ENCODE measurements around the gene DESI1. TPM values are rescaled to one million over a fixed set of nuclear protein-coding genes. Genes with fewer than 3 reads are reported as not detected.
"Not testable (repeated sequence)": the region's sequence is repeated elsewhere in the genome, so short reads cannot be mapped to it uniquely, and the experiment has no call there.

The DESI1 gene
- total and polyA plus RNA-seq, 4 donors: 6.4 to 21.5 (median 16.5) TPM

DNA sequence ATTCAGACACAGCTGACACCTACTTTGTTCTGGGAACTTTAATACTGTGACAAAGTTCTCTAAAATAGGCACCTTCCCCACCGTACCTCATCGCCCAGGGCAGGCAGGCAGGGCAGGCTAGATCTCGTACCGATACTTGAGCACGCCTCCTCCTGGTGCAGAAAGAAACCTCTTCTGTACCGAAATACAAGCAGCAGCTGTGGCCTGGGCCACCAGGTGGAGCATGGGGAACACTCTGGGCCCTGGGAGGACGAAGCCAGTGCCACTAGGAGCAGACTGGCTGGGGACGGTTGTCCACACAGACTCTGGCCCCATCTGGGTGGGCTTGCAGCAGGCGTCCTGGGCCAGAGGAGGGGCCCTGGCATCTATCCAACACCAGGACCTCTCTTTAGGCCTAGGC, 44.0 kb downstream of the DESI1 start:
- peak; percentile 64 to 85 for DNase-seq
- intact Hi-C loops (cut with DNase I): no loop called here
- no peaks in the 10 kb centered on the region for H3K36me3 ChIP-seq (ENCODE audit: control insufficient read depth in 1 of 2, insufficient read depth in 2 of 2, low read length in 1 of 2)
- WGBS, 2 donors: 27 to 33% methylated on average over 9 of the region's 9 CpGs
- H3K4me1 ChIP-seq (ENCODE audit: control insufficient read depth in 1 of 2, insufficient read depth in 2 of 2, low read length in 2 of 2): no peaks in the 10 kb centered on the region
- H3K27me3 ChIP-seq (ENCODE audit: control insufficient read depth in 1 of 2, insufficient read depth in 2 of 2, low read length in 1 of 2): no peaks in the 10 kb centered on the region
- peak; percentile 46 for ATAC-seq (ENCODE audit: low FRiP score)
- H3K4me3 ChIP-seq (ENCODE audit: low read length in 2 of 2): no peak overlapping the region
- no peak overlapping the region for H3K27ac ChIP-seq (ENCODE audit: low read depth in 1 of 2, low read length in 2 of 2)
- no peaks in the 10 kb centered on the region for H3K9me3 ChIP-seq (ENCODE audit: control insufficient read depth, low read length)

DNA sequence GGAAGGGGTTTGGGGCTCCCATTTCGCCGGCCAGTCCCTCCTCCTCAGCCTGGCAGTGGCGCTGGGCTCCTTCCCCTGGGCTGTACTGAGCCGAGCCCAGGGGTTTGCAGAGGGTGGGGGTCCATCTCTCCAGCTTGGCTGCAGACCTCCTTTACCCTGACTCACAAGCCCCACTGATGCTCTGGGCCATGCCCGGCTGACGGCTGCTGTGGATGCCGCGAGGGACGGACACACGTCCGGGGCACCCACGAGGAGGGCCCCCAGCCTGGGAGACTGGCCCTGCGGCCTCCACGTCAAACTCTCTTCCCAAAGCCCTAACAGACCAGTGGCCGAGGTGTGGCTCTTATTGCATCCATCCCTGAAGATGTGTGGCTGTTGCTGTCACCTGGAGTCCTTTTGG, 45.3 kb downstream of the DESI1 start:
- H3K4me3 ChIP-seq (ENCODE audit: low read length in 2 of 2): no peak overlapping the region
- ATAC-seq (ENCODE audit: low FRiP score) (no peak), DNase-seq (no peak)
- H3K9me3 ChIP-seq (ENCODE audit: control insufficient read depth, low read length): no peaks in the 10 kb centered on the region
- no peaks in the 10 kb centered on the region for H3K4me1 ChIP-seq (ENCODE audit: control insufficient read depth in 1 of 2, insufficient read depth in 2 of 2, low read length in 2 of 2)
- intact Hi-C loops (cut with DNase I): no loop called here
- 81 to 82% methylated on average over 15 of the region's 15 CpGs for WGBS, 2 donors
- H3K27me3 ChIP-seq (ENCODE audit: control insufficient read depth in 1 of 2, insufficient read depth in 2 of 2, low read length in 1 of 2): no peaks in the 10 kb centered on the region
- H3K27ac ChIP-seq (ENCODE audit: low read depth in 1 of 2, low read length in 2 of 2): peak overlapping the region in 1 of 2 donors; percentile 4
- H3K36me3 ChIP-seq (ENCODE audit: control insufficient read depth in 1 of 2, insufficient read depth in 2 of 2, low read length in 1 of 2): no peaks in the 10 kb centered on the region

DNA sequence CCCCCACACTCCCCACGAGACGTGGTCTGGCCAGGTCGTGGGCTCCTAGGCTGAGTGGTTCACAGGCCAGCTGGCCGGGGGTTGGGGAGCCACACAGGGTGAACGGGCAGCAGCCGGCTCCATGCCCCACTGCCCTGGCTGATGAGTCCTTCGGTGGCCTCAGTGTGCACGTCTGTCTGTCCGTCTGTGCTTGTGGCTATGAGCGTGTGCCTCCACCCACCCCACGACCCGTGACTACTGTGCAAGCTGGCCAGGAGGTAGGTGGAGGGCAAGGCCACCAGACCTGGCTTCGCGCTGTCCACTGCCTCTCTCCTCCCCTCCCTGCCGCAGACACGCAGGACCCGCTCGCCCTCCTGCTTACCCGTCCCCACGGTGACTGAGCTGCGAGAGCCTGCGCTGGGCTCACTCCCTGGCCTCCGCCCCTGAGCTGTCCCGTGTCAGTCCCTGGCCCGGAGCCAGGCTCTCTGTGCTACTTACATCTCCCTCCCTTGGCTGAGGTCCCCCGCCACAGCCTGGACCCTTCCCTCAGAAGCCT, 45.9 kb downstream of the DESI1 start:
- WGBS, 2 donors: 44 to 46% methylated on average over 23 to 26 of the region's 26 CpGs
- no peaks in the 10 kb centered on the region for H3K36me3 ChIP-seq (ENCODE audit: control insufficient read depth in 1 of 2, insufficient read depth in 2 of 2, low read length in 1 of 2)

DNA sequence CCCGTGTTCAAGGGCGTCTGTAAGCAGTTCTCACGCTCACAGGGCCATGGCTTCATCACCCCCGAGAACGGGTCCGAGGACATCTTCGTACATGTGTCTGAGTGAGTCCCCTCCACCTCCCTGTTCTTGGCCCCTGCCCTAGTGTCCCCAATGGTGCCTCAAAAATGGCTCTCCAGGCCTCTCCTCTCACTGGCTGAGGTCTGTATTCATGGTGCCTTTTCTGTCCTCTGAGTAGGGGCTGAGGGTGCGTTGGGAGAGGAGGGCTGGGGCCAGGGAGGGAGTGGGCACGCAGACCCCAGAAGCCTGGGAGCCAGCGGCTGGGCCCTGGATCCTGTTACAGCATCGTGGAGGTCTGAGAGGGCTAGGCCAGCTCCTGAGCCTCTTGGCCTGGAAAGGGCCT, 47.2 kb downstream of the DESI1 start:
- 81 to 87% methylated on average over 11 of the region's 11 CpGs for WGBS, 2 donors
- no peaks in the 10 kb centered on the region for H3K9me3 ChIP-seq (ENCODE audit: control insufficient read depth, low read length)
- DNase-seq (no peak), ATAC-seq (ENCODE audit: low FRiP score) (no peak)
- no peaks in the 10 kb centered on the region for H3K4me1 ChIP-seq (ENCODE audit: control insufficient read depth in 1 of 2, insufficient read depth in 2 of 2, low read length in 2 of 2)
- no peak overlapping the region for H3K4me3 ChIP-seq (ENCODE audit: low read length in 2 of 2)
- H3K27ac ChIP-seq (ENCODE audit: low read depth in 1 of 2, low read length in 2 of 2): no peak overlapping the region
- H3K27me3 ChIP-seq (ENCODE audit: control insufficient read depth in 1 of 2, insufficient read depth in 2 of 2, low read length in 1 of 2): no peaks in the 10 kb centered on the region
- intact Hi-C loops (cut with DNase I): no loop called here
- no peaks in the 10 kb centered on the region for H3K36me3 ChIP-seq (ENCODE audit: control insufficient read depth in 1 of 2, insufficient read depth in 2 of 2, low read length in 1 of 2)

More for the DNA sequence above, 45.9 kb downstream of the DESI1 start:
- peak; percentile 62 for ATAC-seq (ENCODE audit: low FRiP score)
- Histone ChIP-seq H3K27me3 (ENCODE audit: control insufficient read depth in 1 of 2, insufficient read depth in 2 of 2, low read length in 1 of 2) (no peaks in the 10 kb centered on the region), H3K4me3 (ENCODE audit: low read length in 2 of 2) (no peak overlapping the region), H3K9me3 (ENCODE audit: control insufficient read depth, low read length) (no peaks in the 10 kb centered on the region), H3K27ac (ENCODE audit: low read depth in 1 of 2, low read length in 2 of 2) (peak overlapping the region in 1 of 2 donors; percentile 4), H3K4me1 (ENCODE audit: control insufficient read depth in 1 of 2, insufficient read depth in 2 of 2, low read length in 2 of 2) (no peaks in the 10 kb centered on the region)
- intact Hi-C loops (cut with DNase I): no loop called here
- DNase-seq: peak; percentile 81 to 90

DNA sequence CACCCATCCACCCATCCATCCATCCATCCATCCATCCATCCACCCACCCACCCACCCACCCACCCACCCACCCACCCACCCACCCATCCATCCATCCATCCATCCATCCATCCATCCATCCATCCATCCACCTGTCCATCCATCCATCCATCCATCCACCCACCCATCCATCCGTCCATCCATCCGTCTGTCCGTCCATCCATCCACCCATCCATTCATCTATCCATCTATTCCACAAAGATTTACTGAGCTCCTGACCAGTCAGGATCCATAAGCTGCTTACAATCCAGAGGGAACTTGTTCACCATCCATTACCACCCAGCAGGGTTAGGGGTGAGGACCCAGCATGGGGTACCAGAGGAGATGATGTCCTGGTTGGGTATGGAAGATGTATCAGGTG, 48.5 kb downstream of the DESI1 start:
- 94 to 97% methylated on average over 3 of the region's 3 CpGs for WGBS, 2 donors
- H3K9me3 ChIP-seq (ENCODE audit: control insufficient read depth, low read length); H3K36me3 ChIP-seq (ENCODE audit: control insufficient read depth in 1 of 2, insufficient read depth in 2 of 2, low read length in 1 of 2); H3K27ac ChIP-seq (ENCODE audit: low read depth in 1 of 2, low read length in 2 of 2); ATAC-seq (ENCODE audit: low FRiP score); intact Hi-C loops (cut with DNase I); DNase-seq; H3K27me3 ChIP-seq (ENCODE audit: control insufficient read depth in 1 of 2, insufficient read depth in 2 of 2, low read length in 1 of 2); H3K4me1 ChIP-seq (ENCODE audit: control insufficient read depth in 1 of 2, insufficient read depth in 2 of 2, low read length in 2 of 2); H3K4me3 ChIP-seq (ENCODE audit: low read length in 2 of 2): not testable (repeated sequence)

DNA sequence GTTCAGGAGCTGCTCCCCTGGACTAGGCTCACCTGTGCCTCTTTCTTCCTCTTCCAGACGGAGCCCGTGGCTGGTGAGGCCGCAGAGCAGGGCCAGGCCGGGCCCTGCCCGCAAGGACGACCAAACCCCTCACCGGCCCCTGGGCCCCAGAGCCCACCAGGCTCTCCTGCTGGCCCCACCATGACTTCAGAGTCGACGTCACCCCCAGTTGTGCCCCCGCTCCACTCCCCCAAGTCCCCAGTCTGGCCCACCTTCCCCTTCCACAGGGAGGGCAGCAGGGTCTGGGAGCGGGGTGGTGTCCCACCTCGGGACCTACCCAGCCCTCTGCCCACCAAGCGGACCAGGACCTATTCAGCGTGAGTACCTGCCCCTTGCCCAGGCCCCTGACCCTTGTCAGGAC, 49.1 kb downstream of the DESI1 start:
- Histone ChIP-seq H3K36me3 (ENCODE audit: control insufficient read depth in 1 of 2, insufficient read depth in 2 of 2, low read length in 1 of 2) (no peaks in the 10 kb centered on the region), H3K4me3 (ENCODE audit: low read length in 2 of 2) (no peak overlapping the region), H3K27ac (ENCODE audit: low read depth in 1 of 2, low read length in 2 of 2) (no peak overlapping the region), H3K27me3 (ENCODE audit: control insufficient read depth in 1 of 2, insufficient read depth in 2 of 2, low read length in 1 of 2) (no peaks in the 10 kb centered on the region), H3K4me1 (ENCODE audit: control insufficient read depth in 1 of 2, insufficient read depth in 2 of 2, low read length in 2 of 2) (no peaks in the 10 kb centered on the region), H3K9me3 (ENCODE audit: control insufficient read depth, low read length) (no peaks in the 10 kb centered on the region)
- ATAC-seq (ENCODE audit: low FRiP score): no peak
- WGBS, 2 donors: 91 to 96% methylated on average over 9 to 14 of the region's 14 CpGs
- no peak for DNase-seq
- intact Hi-C loops (cut with DNase I): no loop called here

DNA sequence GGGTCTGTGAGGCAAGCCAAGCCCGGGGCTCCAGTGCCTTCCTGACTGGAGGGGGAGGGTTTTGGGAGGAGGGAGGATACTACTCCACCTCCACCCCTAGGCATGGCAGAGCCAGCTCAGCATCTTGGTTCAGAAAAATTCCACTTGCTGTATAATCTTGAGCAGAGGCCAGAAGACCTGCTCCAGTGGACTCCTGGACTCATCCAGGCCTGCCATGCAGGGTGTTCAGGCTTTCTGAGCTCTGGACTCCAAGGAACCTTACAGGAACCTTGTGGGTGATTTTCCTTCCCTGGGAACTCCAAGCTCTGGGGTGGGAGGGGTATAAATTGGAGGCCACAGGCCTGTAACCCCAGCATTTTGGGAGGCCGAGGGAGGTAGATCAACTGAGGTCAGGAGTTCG, 50.6 kb downstream of the DESI1 start:
- Histone ChIP-seq H3K27ac (ENCODE audit: low read depth in 1 of 2, low read length in 2 of 2) (peak overlapping the region in 1 of 2 donors; percentile 2), H3K36me3 (ENCODE audit: control insufficient read depth in 1 of 2, insufficient read depth in 2 of 2, low read length in 1 of 2) (no peaks in the 10 kb centered on the region), H3K4me1 (ENCODE audit: control insufficient read depth in 1 of 2, insufficient read depth in 2 of 2, low read length in 2 of 2) (no peaks in the 10 kb centered on the region), H3K4me3 (ENCODE audit: low read length in 2 of 2) (no peak overlapping the region), H3K9me3 (ENCODE audit: control insufficient read depth, low read length) (no peaks in the 10 kb centered on the region), H3K27me3 (ENCODE audit: control insufficient read depth in 1 of 2, insufficient read depth in 2 of 2, low read length in 1 of 2) (no peaks in the 10 kb centered on the region)
- WGBS, 2 donors: 44 to 62% methylated on average over 3 of the region's 3 CpGs
- DNase-seq (no peak), ATAC-seq (ENCODE audit: low FRiP score) (no peak)
- intact Hi-C loops (cut with DNase I): no loop called here

DNA sequence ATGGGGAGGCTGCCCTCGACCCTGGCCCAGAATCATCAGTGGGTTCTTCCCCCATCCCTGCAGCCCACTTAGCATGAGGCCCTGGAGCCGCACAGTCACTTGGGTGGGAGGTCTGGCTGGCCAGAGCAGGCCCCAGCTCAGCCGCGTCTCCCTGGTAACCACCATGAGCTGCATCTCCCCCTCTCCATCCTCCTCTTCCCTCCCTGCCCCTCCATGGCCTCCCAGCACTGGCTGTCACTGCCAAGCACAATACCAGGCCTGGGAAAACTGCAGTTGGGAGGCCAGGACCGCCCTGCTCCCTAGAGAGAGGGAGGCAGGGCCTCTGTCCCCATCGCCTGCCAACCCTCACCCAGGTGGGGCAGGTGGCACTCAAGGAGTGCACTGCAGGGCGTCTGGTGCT, 52.0 kb downstream of the DESI1 start:
- DNase-seq (peak; percentile 71 to 82), ATAC-seq (ENCODE audit: low FRiP score) (peak; percentile 77)
- H3K27me3 ChIP-seq (ENCODE audit: control insufficient read depth in 1 of 2, insufficient read depth in 2 of 2, low read length in 1 of 2): no peaks in the 10 kb centered on the region
- peak overlapping the region in 1 of 2 donors; percentile 66 for H3K27ac ChIP-seq (ENCODE audit: low read depth in 1 of 2, low read length in 2 of 2)
- 4 to 6% methylated on average over 7 of the region's 7 CpGs for WGBS, 2 donors
- H3K4me3 ChIP-seq (ENCODE audit: low read length in 2 of 2): no peak overlapping the region
- no peaks in the 10 kb centered on the region for H3K4me1 ChIP-seq (ENCODE audit: control insufficient read depth in 1 of 2, insufficient read depth in 2 of 2, low read length in 2 of 2)
- H3K36me3 ChIP-seq (ENCODE audit: control insufficient read depth in 1 of 2, insufficient read depth in 2 of 2, low read length in 1 of 2): no peaks in the 10 kb centered on the region
- H3K9me3 ChIP-seq (ENCODE audit: control insufficient read depth, low read length): no peaks in the 10 kb centered on the region
- intact Hi-C loops (cut with DNase I): no loop called here

DNA sequence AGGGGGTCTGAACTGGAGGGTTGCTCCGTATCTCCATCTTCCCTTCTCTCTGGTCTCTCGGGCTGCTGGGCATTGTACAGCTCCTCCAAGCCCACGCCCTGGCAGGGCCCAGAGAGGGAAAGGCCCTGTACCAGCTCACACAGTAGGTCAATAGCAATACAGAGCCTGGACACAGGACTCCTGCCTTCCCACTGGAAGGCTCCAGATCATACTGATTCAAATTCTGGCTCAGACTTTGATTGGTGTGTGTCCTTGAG, 53.4 kb downstream of the DESI1 start:
- peak overlapping the region; percentile 42 to 44 for H3K27ac ChIP-seq (ENCODE audit: low read depth in 1 of 2, low read length in 2 of 2)
- no peaks in the 10 kb centered on the region for H3K9me3 ChIP-seq (ENCODE audit: control insufficient read depth, low read length)
- no peaks in the 10 kb centered on the region for H3K36me3 ChIP-seq (ENCODE audit: control insufficient read depth in 1 of 2, insufficient read depth in 2 of 2, low read length in 1 of 2)
- no peak for DNase-seq
- H3K4me3 ChIP-seq (ENCODE audit: low read length in 2 of 2): no peak overlapping the region
- no peaks in the 10 kb centered on the region for H3K27me3 ChIP-seq (ENCODE audit: control insufficient read depth in 1 of 2, insufficient read depth in 2 of 2, low read length in 1 of 2)
- ATAC-seq (ENCODE audit: low FRiP score): no peak
- WGBS, 2 donors: 31 to 38% methylated on average over 3 of the region's 3 CpGs
- intact Hi-C loops (cut with DNase I): no loop called here
- H3K4me1 ChIP-seq (ENCODE audit: control insufficient read depth in 1 of 2, insufficient read depth in 2 of 2, low read length in 2 of 2): no peaks in the 10 kb centered on the region
